Activated CD8-positive, alpha-beta memory T cell treated with anti-CD3 and anti-CD28 coated beads for 24 hours (primary cell): ENCODE data around the gene HES1.

Source experiments
- DNase-seq: peaks from one replicate; pipeline ENCODE4 v3.0.0-alpha.2; 2020

HES1 gene

GRCh38 chr3:194170793-194171192 lies 34.8 kb downstream of the HES1 start:
- no peak for DNase-seq

GRCh38 chr3:194174406-194174805 lies 38.5 kb downstream of the HES1 start:
- no peak for DNase-seq

GRCh38 chr3:194174980-194175379 lies 39.0 kb downstream of the HES1 start:
- no peak for DNase-seq

GRCh38 chr3:194176274-194176991 lies 40.5 kb downstream of the HES1 start:
- DNase-seq, result no peak

- DNase-seq, result no peak
These were observed 41.2 kb downstream of the HES1 start for GRCh38 chr3:194177141-194177540.

GRCh38 chr3:194178128-194178527 lies 42.2 kb downstream of the HES1 start:
- DNase-seq, result no peak

- no peak for DNase-seq
These were observed 42.7 kb downstream of the HES1 start for GRCh38 chr3:194178669-194179068.

GRCh38 chr3:194180570-194180969 lies 44.6 kb downstream of the HES1 start:
- no peak for DNase-seq

GRCh38 chr3:194181612-194182529 lies 45.9 kb downstream of the HES1 start:
- no peak for DNase-seq

GRCh38 chr3:194183271-194183670 lies 47.3 kb downstream of the HES1 start:
- DNase-seq, result no peak

- DNase-seq, result no peak
These were observed 48.4 kb downstream of the HES1 start for GRCh38 chr3:194184265-194184751.

- no peak for DNase-seq
These were observed 48.9 kb downstream of the HES1 start for GRCh38 chr3:194184801-194185200.

- no peak for DNase-seq
These were observed 49.3 kb downstream of the HES1 start for GRCh38 chr3:194185221-194185620.

- DNase-seq, result no peak
These were observed 51.4 kb downstream of the HES1 start for GRCh38 chr3:194187233-194187944.
